ENCODE data around the gene CBX2. TPM values are rescaled to one million over a fixed set of nuclear protein-coding genes. Genes with fewer than 3 reads are reported as not detected.

CBX2 gene
- polyA plus RNA-seq, 2 of the 4 experiments (the other 2 are of a cell fraction): 7.4 to 16.4 TPM

GRCh38 chr17:79830763-79831264, 52.9 kb downstream of the CBX2 start:
- 95% methylated on average over 8 of the region's 8 CpGs for WGBS (ENCODE audit: missing lambda C conversion rate)
- CTCF ChIA-PET: interaction anchor here (1.3 to 35.2 kb wide), 4 partner anchors 9 to 85 kb away, joined by 3 to 1281 read pairs (median 24); partner anchors contain the start of genes CBX4 and CBX8
- POLR2A ChIA-PET: interaction anchor here (1.6 kb wide), 1 partner anchor 8 kb away, joined by 9 read pairs; the partner anchor contains the start of gene CBX4
- Histone ChIP-seq H3K9me3 (no peaks in the 10 kb centered on the region), H3K27ac (peak overlapping the region; percentile 81 to 90; a peak in 4 of 6 replicates), H3K4me2 (peak overlapping the region; percentile 94; the same call in 2 of the 3 replicates), H3K4me1 (peaks cover 70% of the 10 kb centered on the region), H3K4me3 (no peak overlapping the region)
- TF ChIP-seq BHLHE40 (IDR thresholded peaks at IDR 0.05; ENCODE audit: low read depth, low read length) (no peak), CEBPB (IDR thresholded peaks at IDR 0.05) (no peak), FOSB (CRISPR knock-in tag; IDR thresholded peaks at IDR 0.05) (no peak), TFCP2L1 (CRISPR knock-in tag; IDR thresholded peaks at IDR 0.05) (no peak), JUN (IDR thresholded peaks at IDR 0.05) (no peak), CHD4 (IDR thresholded peaks at IDR 0.05; ENCODE audit: borderline replicate concordance) (no peak), HOXA7 (CRISPR knock-in tag; IDR thresholded peaks at IDR 0.05) (no peak), EP300 (IDR thresholded peaks at IDR 0.05) (no peak), CHD2 (IDR thresholded peaks at IDR 0.05; ENCODE audit: low read length, partially characterized antibody) (no peak), RFX5 (IDR thresholded peaks at IDR 0.05) (no peak), RAD21 (conservative IDR thresholded peaks at IDR 0.05 in 1 of 2, IDR thresholded peaks at IDR 0.05 in 1 of 2) (no peak), NR3C1 (IDR thresholded peaks at IDR 0.05) (no peak), TP53 (CRISPR knock-in tag; IDR thresholded peaks at IDR 0.05) (no peak), ZNF302 (CRISPR knock-in tag; IDR thresholded peaks at IDR 0.05) (no peak), RARB (CRISPR knock-in tag; IDR thresholded peaks at IDR 0.05) (no peak)
- TF ChIP-seq, protein P1, sequence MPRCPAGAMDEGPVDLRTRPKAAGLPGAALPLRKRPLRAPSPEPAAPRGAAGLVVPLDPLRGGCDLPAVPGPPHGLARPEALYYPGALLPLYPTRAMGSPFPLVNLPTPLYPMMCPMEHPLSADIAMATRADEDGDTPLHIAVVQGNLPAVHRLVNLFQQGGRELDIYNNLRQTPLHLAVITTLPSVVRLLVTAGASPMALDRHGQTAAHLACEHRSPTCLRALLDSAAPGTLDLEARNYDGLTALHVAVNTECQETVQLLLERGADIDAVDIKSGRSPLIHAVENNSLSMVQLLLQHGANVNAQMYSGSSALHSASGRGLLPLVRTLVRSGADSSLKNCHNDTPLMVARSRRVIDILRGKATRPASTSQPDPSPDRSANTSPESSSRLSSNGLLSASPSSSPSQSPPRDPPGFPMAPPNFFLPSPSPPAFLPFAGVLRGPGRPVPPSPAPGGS (IDR thresholded peaks at IDR 0.05): no peak
- TF ChIP-seq, protein P2, sequence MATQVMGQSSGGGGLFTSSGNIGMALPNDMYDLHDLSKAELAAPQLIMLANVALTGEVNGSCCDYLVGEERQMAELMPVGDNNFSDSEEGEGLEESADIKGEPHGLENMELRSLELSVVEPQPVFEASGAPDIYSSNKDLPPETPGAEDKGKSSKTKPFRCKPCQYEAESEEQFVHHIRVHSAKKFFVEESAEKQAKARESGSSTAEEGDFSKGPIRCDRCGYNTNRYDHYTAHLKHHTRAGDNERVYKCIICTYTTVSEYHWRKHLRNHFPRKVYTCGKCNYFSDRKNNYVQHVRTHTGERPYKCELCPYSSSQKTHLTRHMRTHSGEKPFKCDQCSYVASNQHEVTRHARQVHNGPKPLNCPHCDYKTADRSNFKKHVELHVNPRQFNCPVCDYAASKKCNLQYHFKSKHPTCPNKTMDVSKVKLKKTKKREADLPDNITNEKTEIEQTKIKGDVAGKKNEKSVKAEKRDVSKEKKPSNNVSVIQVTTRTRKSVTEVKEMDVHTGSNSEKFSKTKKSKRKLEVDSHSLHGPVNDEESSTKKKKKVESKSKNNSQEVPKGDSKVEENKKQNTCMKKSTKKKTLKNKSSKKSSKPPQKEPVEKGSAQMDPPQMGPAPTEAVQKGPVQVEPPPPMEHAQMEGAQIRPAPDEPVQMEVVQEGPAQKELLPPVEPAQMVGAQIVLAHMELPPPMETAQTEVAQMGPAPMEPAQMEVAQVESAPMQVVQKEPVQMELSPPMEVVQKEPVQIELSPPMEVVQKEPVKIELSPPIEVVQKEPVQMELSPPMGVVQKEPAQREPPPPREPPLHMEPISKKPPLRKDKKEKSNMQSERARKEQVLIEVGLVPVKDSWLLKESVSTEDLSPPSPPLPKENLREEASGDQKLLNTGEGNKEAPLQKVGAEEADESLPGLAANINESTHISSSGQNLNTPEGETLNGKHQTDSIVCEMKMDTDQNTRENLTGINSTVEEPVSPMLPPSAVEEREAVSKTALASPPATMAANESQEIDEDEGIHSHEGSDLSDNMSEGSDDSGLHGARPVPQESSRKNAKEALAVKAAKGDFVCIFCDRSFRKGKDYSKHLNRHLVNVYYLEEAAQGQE (IDR thresholded peaks at IDR 0.05): no peak
- TF ChIP-seq, protein P3, sequence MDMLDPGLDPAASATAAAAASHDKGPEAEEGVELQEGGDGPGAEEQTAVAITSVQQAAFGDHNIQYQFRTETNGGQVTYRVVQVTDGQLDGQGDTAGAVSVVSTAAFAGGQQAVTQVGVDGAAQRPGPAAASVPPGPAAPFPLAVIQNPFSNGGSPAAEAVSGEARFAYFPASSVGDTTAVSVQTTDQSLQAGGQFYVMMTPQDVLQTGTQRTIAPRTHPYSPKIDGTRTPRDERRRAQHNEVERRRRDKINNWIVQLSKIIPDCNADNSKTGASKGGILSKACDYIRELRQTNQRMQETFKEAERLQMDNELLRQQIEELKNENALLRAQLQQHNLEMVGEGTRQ (IDR thresholded peaks at IDR 0.05): no peak
- FAIRE-seq: no peak
- peak in 1 of 2 experiments; percentile 5; a peak in 1 of 6 replicates for ATAC-seq
- DNase-seq (ENCODE audit: low read depth in 1 of 2, low spot score in 1 of 2): no peak

DNA sequence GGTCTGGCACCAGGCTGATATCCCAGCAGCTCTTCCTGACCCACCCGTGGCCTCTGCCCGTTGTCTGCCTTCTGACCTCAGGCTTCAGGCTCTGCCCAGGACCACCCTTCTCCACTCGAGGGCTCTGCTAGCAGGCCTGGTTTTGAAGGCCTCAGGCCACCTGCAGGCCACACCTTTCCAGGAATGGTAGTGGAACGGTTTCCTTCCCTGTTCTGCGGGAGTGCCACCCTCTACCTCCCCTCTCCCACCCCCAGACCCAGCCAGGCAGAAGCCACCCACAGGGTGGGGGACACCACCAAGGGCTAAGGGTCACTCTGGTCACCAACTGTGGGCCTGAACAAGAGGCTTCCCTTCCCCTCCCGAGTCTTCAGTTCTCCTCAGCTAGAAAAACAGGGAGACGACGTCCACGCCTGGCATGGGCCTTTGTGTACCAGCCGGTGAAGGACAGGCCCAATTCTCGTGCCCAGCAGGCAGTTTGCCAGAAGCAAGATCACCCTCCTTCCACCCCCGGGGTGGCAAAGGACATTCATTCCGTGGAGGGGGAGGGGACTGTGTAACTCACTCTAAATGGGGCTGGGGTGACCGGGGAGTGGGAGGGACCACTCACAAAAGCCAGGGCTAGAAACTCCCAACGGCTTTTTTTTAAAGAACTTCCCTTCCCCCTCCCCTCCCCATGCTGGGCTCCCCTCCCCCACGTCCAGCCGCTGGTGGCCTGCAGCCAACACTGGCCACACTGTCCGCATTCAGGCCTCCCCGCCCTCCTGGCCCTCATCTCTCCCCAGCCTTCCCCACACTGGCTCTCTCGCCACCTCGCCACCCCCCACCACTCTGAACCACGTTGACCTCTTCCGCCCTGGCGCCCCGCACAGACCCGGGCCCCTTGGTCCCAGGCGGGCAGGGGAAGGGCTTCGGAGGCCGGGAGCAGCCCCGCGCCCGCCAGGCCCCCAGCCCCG, 53.6 kb downstream of the CBX2 start:
- DNase-seq (ENCODE audit: low read depth in 1 of 2, low spot score in 1 of 2): peak in 1 of 2 experiments; percentile 71
- 41% methylated on average over 17 of the region's 33 CpGs for WGBS (ENCODE audit: missing lambda C conversion rate)
- peaks cover 77% of the 10 kb centered on the region for H3K4me1 ChIP-seq
- FAIRE-seq: no peak
- H3K27ac ChIP-seq: peak overlapping the region; percentile 81 to 90
- no peaks in the 10 kb centered on the region for H3K9me3 ChIP-seq
- peak overlapping the region; percentile 94 for H3K4me2 ChIP-seq
- ChIA-PET CTCF (interaction anchor here (1.3 to 35.2 kb wide), 4 partner anchors 9 to 84 kb away, joined by 3 to 1281 read pairs (median 24); partner anchors contain the start of genes CBX4 and CBX8), POLR2A (interaction anchor here (2.1 kb wide), 1 partner anchor 19 kb away, joined by 9 read pairs; no protein-coding TSS in a partner anchor)
- H3K4me3 ChIP-seq: peak overlapping the region; percentile 36
- ATAC-seq: peak; percentile 30 to 60; a peak in 5 of 6 replicates
- TF ChIP-seq, protein P4, sequence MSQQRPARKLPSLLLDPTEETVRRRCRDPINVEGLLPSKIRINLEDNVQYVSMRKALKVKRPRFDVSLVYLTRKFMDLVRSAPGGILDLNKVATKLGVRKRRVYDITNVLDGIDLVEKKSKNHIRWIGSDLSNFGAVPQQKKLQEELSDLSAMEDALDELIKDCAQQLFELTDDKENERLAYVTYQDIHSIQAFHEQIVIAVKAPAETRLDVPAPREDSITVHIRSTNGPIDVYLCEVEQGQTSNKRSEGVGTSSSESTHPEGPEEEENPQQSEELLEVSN (IDR thresholded peaks at IDR 0.05; ENCODE audit: borderline replicate concordance, low read depth): no peak
- TF ChIP-seq, protein P5, sequence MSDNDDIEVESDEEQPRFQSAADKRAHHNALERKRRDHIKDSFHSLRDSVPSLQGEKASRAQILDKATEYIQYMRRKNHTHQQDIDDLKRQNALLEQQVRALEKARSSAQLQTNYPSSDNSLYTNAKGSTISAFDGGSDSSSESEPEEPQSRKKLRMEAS (IDR thresholded peaks at IDR 0.05): peak; percentile 46
- peak; percentile 31; the same call in 1 of the 2 replicates for TF ChIP-seq PBX3 (IDR thresholded peaks at IDR 0.05)
- TF ChIP-seq SREBF2 (IDR thresholded peaks at IDR 0.05): no peak
- TF ChIP-seq HOXA7 (CRISPR knock-in tag; IDR thresholded peaks at IDR 0.05): no peak
- peak; percentile 30 for TF ChIP-seq CHD2 (IDR thresholded peaks at IDR 0.05; ENCODE audit: low read length, partially characterized antibody)
- TF ChIP-seq KDM5A (IDR thresholded peaks at IDR 0.05): no peak
- no peak for TF ChIP-seq POLR2A (IDR thresholded peaks at IDR 0.05; ENCODE audit: low read length)
- no peak for TF ChIP-seq MAFK (IDR thresholded peaks at IDR 0.05; ENCODE audit: partially characterized antibody)
- TF ChIP-seq, protein P6, sequence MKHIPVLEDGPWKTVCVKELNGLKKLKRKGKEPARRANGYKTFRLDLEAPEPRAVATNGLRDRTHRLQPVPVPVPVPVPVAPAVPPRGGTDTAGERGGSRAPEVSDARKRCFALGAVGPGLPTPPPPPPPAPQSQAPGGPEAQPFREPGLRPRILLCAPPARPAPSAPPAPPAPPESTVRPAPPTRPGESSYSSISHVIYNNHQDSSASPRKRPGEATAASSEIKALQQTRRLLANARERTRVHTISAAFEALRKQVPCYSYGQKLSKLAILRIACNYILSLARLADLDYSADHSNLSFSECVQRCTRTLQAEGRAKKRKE (CRISPR knock-in tag; IDR thresholded peaks at IDR 0.05; ENCODE audit: low read depth): no peak
- peak in 1 of 2 experiments; percentile 4; a peak in 1 of 5 replicates for TF ChIP-seq JUN (IDR thresholded peaks at IDR 0.05)
- TF ChIP-seq BHLHE40 (IDR thresholded peaks at IDR 0.05; ENCODE audit: low read depth, low read length): peak; percentile 60; the same call in 1 of the 2 replicates
